ENCODE data around the gene SLC4A4. TPM values are rescaled to one million over a fixed set of nuclear protein-coding genes. Genes with fewer than 3 reads are reported as not detected.

SLC4A4 gene
- total RNA-seq, 1 experiment from 2014 or later = 1.1 TPM

- ChIA-PET CTCF (no interaction called here), POLR2A (no interaction called here)
- Mint-ChIP-seq H3K4me3 (no peak overlapping the region), H3K27ac (no peak overlapping the region), H3K9me3 (peaks cover 19% of the 10 kb centered on the region), H3K36me3 (peaks cover 20% of the 10 kb centered on the region), H3K27me3 (ENCODE audit: low read depth) (peaks cover 5% of the 10 kb centered on the region; the same call in 1 of the 2 replicates), H3K4me1 (no peaks in the 10 kb centered on the region)
- TF ChIP-seq NR3C1 (CRISPR knock-in tag; conservative IDR thresholded peaks at IDR 0.05; ENCODE audit: low read depth) (no peak), GRHL2 (CRISPR knock-in tag; IDR thresholded peaks at IDR 0.05; ENCODE audit: insufficient replicate concordance, severe bottlenecking) (no peak), KAT7 (CRISPR knock-in tag; IDR thresholded peaks at IDR 0.05; ENCODE audit: borderline replicate concordance) (no peak), TCF7 (CRISPR knock-in tag; IDR thresholded peaks at IDR 0.05; ENCODE audit: low read depth) (no peak), JUN (CRISPR knock-in tag; IDR thresholded peaks at IDR 0.05) (no peak), OVOL2 (CRISPR knock-in tag; IDR thresholded peaks at IDR 0.05; ENCODE audit: borderline replicate concordance) (no peak), JAZF1 (CRISPR knock-in tag; IDR thresholded peaks at IDR 0.05) (no peak), ZNF232 (CRISPR knock-in tag; IDR thresholded peaks at IDR 0.05) (no peak), CBFB (CRISPR knock-in tag; IDR thresholded peaks at IDR 0.05; ENCODE audit: low read depth) (no peak), ATF1 (CRISPR knock-in tag; IDR thresholded peaks at IDR 0.05) (no peak), FOXP1 (CRISPR knock-in tag; IDR thresholded peaks at IDR 0.05; ENCODE audit: borderline replicate concordance) (no peak), NFE2L1 (CRISPR knock-in tag; IDR thresholded peaks at IDR 0.05) (no peak), ZMAT4 (CRISPR knock-in tag; IDR thresholded peaks at IDR 0.05) (no peak), GTF2I (CRISPR knock-in tag; conservative IDR thresholded peaks at IDR 0.05) (no peak), MYBL2 (CRISPR knock-in tag; IDR thresholded peaks at IDR 0.05) (no peak)
- TF ChIP-seq, protein P1, sequence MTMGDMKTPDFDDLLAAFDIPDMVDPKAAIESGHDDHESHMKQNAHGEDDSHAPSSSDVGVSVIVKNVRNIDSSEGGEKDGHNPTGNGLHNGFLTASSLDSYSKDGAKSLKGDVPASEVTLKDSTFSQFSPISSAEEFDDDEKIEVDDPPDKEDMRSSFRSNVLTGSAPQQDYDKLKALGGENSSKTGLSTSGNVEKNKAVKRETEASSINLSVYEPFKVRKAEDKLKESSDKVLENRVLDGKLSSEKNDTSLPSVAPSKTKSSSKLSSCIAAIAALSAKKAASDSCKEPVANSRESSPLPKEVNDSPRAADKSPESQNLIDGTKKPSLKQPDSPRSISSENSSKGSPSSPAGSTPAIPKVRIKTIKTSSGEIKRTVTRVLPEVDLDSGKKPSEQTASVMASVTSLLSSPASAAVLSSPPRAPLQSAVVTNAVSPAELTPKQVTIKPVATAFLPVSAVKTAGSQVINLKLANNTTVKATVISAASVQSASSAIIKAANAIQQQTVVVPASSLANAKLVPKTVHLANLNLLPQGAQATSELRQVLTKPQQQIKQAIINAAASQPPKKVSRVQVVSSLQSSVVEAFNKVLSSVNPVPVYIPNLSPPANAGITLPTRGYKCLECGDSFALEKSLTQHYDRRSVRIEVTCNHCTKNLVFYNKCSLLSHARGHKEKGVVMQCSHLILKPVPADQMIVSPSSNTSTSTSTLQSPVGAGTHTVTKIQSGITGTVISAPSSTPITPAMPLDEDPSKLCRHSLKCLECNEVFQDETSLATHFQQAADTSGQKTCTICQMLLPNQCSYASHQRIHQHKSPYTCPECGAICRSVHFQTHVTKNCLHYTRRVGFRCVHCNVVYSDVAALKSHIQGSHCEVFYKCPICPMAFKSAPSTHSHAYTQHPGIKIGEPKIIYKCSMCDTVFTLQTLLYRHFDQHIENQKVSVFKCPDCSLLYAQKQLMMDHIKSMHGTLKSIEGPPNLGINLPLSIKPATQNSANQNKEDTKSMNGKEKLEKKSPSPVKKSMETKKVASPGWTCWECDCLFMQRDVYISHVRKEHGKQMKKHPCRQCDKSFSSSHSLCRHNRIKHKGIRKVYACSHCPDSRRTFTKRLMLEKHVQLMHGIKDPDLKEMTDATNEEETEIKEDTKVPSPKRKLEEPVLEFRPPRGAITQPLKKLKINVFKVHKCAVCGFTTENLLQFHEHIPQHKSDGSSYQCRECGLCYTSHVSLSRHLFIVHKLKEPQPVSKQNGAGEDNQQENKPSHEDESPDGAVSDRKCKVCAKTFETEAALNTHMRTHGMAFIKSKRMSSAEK (CRISPR knock-in tag; IDR thresholded peaks at IDR 0.05; ENCODE audit: borderline replicate concordance) = no peak
- TF ChIP-seq, protein P2, sequence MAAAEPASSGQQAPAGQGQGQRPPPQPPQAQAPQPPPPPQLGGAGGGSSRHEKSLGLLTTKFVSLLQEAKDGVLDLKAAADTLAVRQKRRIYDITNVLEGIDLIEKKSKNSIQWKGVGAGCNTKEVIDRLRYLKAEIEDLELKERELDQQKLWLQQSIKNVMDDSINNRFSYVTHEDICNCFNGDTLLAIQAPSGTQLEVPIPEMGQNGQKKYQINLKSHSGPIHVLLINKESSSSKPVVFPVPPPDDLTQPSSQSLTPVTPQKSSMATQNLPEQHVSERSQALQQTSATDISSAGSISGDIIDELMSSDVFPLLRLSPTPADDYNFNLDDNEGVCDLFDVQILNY (CRISPR knock-in tag; IDR thresholded peaks at IDR 0.05) = no peak
- TF ChIP-seq, protein P3, sequence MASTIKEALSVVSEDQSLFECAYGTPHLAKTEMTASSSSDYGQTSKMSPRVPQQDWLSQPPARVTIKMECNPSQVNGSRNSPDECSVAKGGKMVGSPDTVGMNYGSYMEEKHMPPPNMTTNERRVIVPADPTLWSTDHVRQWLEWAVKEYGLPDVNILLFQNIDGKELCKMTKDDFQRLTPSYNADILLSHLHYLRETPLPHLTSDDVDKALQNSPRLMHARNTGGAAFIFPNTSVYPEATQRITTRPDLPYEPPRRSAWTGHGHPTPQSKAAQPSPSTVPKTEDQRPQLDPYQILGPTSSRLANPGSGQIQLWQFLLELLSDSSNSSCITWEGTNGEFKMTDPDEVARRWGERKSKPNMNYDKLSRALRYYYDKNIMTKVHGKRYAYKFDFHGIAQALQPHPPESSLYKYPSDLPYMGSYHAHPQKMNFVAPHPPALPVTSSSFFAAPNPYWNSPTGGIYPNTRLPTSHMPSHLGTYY (CRISPR knock-in tag; IDR thresholded peaks at IDR 0.05) = no peak
- TF ChIP-seq, protein P4, sequence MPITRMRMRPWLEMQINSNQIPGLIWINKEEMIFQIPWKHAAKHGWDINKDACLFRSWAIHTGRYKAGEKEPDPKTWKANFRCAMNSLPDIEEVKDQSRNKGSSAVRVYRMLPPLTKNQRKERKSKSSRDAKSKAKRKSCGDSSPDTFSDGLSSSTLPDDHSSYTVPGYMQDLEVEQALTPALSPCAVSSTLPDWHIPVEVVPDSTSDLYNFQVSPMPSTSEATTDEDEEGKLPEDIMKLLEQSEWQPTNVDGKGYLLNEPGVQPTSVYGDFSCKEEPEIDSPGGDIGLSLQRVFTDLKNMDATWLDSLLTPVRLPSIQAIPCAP (CRISPR knock-in tag; IDR thresholded peaks at IDR 0.05) = no peak
- DNase-seq (ENCODE audit: low spot score) (no peak), ATAC-seq (no peak)
Observed at GRCh38 chr4:71415491-71415890, 76.7 kb downstream of the SLC4A4 start.

GRCh38 chr4:71417150-71417549 lies 78.3 kb downstream of the SLC4A4 start:
- peaks cover 26% of the 10 kb centered on the region for H3K36me3 Mint-ChIP-seq
- POLR2A ChIA-PET = no interaction called here
- ATAC-seq = no peak
- H3K4me3 Mint-ChIP-seq = no peak overlapping the region
- peaks cover 5% of the 10 kb centered on the region; the same call in 1 of the 2 replicates for H3K27me3 Mint-ChIP-seq (ENCODE audit: low read depth)
- no peak for DNase-seq (ENCODE audit: low spot score)
- no peak for TF ChIP-seq PRRX2 (CRISPR knock-in tag; IDR thresholded peaks at IDR 0.05)
- H3K9me3 Mint-ChIP-seq = peaks cover 25% of the 10 kb centered on the region
- H3K4me1 Mint-ChIP-seq = no peaks in the 10 kb centered on the region
- no peak overlapping the region for H3K27ac Mint-ChIP-seq
- CTCF ChIA-PET = no interaction called here
